Common myeloid progenitor, CD34-positive (primary cell): ENCODE data around the gene INTS11.
A peak's percentile ranks its signal among the peaks of the same experiment; 100 is the strongest.

Experiments used
- CTCF ChIA-PET: fragments of 350-600 bp; sonication (Branson Sonifier 250); formaldehyde crosslinking; loops from one replicate; lab custom pipeline; 2021; ENCODE audit warnings: antibody characterized with exemption; lab: Charles Lee
- POLR2A ChIA-PET: fragments of 350-600 bp; sonication (Branson Sonifier 250); formaldehyde crosslinking; loops from one replicate; lab custom pipeline; 2021; ENCODE audit warnings: antibody characterized with exemption; lab: Charles Lee
- DNase-seq, 3 donors: peaks; one replicate each; pipeline versions ENCODE4 v3.0.0 to v3.0.0-alpha.2; 2013
- H3K27ac ChIP-seq, 2 experiments: 1 replicate in 1 of 2; 2 replicates in 1 of 2; pipeline ENCODE4 v1.7.0; 2013; ENCODE audit warnings: inconsistent platforms in 2 of 2, low read length in 2 of 2, mild to moderate bottlenecking in 2 of 2, low read depth in 1 of 2, moderate library complexity in 1 of 2; ENCODE audit not compliant: severe bottlenecking in 2 of 2, insufficient read depth in 1 of 2, poor library complexity in 1 of 2
- H3K27me3 ChIP-seq, 5 experiments: replicated peaks in 2 of 5; 1 replicate in 3 of 5; 2 replicates in 2 of 5; pipeline versions ENCODE4 v1.6.1 to v1.7.0; 2013; ENCODE audit warnings: low read length in 4 of 5, mild to moderate bottlenecking in 2 of 5, moderate library complexity in 2 of 5, inconsistent platforms in 1 of 5; ENCODE audit not compliant: insufficient read depth in 5 of 5, control insufficient read depth in 4 of 5
- H3K36me3 ChIP-seq, 4 experiments: 1 replicate in 2 of 4; 2 replicates in 2 of 4; pipeline versions ENCODE4 v1.6.1 to v1.7.0; 2013; ENCODE audit warnings: low read length in 3 of 4, control low read depth in 1 of 4, mild to moderate bottlenecking in 1 of 4; ENCODE audit not compliant: control insufficient read depth in 4 of 4, insufficient read depth in 4 of 4
- H3K4me1 ChIP-seq, 4 experiments: 1 replicate in 3 of 4; 2 replicates in 1 of 4; pipeline versions ENCODE4 v1.6.1 to v1.7.1; 2013; ENCODE audit warnings: low read length in 3 of 4, mild to moderate bottlenecking in 3 of 4, control low read depth in 1 of 4, inconsistent platforms in 1 of 4, moderate library complexity in 1 of 4; ENCODE audit not compliant: control insufficient read depth in 4 of 4, insufficient read depth in 4 of 4; ENCODE audit errors: control extremely low read depth in 1 of 4
- H3K4me3 ChIP-seq, 7 experiments: 1 replicate in 4 of 7; 2 replicates in 3 of 7; pipeline versions ENCODE4 v1.5.1 to v1.7.0; 2013; ENCODE audit warnings: mild to moderate bottlenecking in 7 of 7, low read length in 6 of 7, moderate library complexity in 6 of 7, inconsistent platforms in 2 of 7, low read depth in 2 of 7, control low read depth in 1 of 7; ENCODE audit not compliant: insufficient read depth in 4 of 7, control insufficient read depth in 1 of 7; ENCODE audit errors: extremely low read depth in 1 of 7
- H3K9me3 ChIP-seq, 5 experiments: 1 replicate in 4 of 5; 2 replicates in 1 of 5; pipeline versions ENCODE4 v1.6.1 to v1.7.1; 2013; ENCODE audit warnings: low read length in 4 of 5, mild to moderate bottlenecking in 2 of 5, inconsistent platforms in 1 of 5, low read depth in 1 of 5, moderate library complexity in 1 of 5; ENCODE audit not compliant: control insufficient read depth in 4 of 5, insufficient read depth in 2 of 5; ENCODE audit errors: control extremely low read depth in 1 of 5
- WGBS: methylation state at CpG from one replicate; pipeline ENCODE4 v1.1.5; 2013; ENCODE audit not compliant: insufficient coverage; 5-methylcytosine and 5-hydroxymethylcytosine counted together

INTS11 gene

GRCh38 chr1:1282998-1283397, 41.5 kb downstream of the INTS11 start:
- H3K4me3 ChIP-seq: no peak overlapping the region
- H3K27me3 ChIP-seq: no peaks in the 10 kb centered on the region
- no peaks in the 10 kb centered on the region for H3K4me1 ChIP-seq
- POLR2A ChIA-PET: no interaction called here
- H3K36me3 ChIP-seq: no peaks in the 10 kb centered on the region
- no peak overlapping the region for H3K27ac ChIP-seq
- no peaks in the 10 kb centered on the region for H3K9me3 ChIP-seq
- WGBS: 92% methylated on average over 10 of the region's 14 CpGs
- peak in 2 of 3 donors; percentile 41 to 48 for DNase-seq
- CTCF ChIA-PET: interaction anchor here (1.4 kb wide), 1 partner anchor 9 kb away, joined by 3 read pairs; no protein-coding TSS in a partner anchor

- peak in 1 of 3 donors; percentile 47 for DNase-seq
Observed at GRCh38 chr1:1281533-1282321, 42.7 kb downstream of the INTS11 start.

GRCh38 chr1:1280782-1281481, 43.5 kb downstream of the INTS11 start:
- no peaks in the 10 kb centered on the region for H3K27me3 ChIP-seq
- no peaks in the 10 kb centered on the region for H3K9me3 ChIP-seq
- 98% methylated on average over 17 of the region's 21 CpGs for WGBS
- no peak overlapping the region for H3K4me3 ChIP-seq
- POLR2A ChIA-PET: no interaction called here
- H3K36me3 ChIP-seq: no peaks in the 10 kb centered on the region
- H3K4me1 ChIP-seq: no peaks in the 10 kb centered on the region
- no peak for DNase-seq
- no peak overlapping the region for H3K27ac ChIP-seq
- CTCF ChIA-PET: interaction anchor here (1.0 kb wide), 1 partner anchor 31 kb away, joined by 4 read pairs; no protein-coding TSS in a partner anchor

More at GRCh38 chr1:1281533-1282321, 42.7 kb downstream of the INTS11 start:
- CTCF ChIA-PET: no interaction called here
- Histone ChIP-seq H3K27me3 (no peaks in the 10 kb centered on the region), H3K4me3 (no peak overlapping the region), H3K9me3 (no peaks in the 10 kb centered on the region), H3K4me1 (no peaks in the 10 kb centered on the region), H3K36me3 (no peaks in the 10 kb centered on the region), H3K27ac (no peak overlapping the region)
- 85% methylated on average over 19 of the region's 26 CpGs for WGBS
- POLR2A ChIA-PET: no interaction called here

GRCh38 chr1:1279028-1279427, 45.4 kb downstream of the INTS11 start:
- CTCF ChIA-PET: interaction anchor here (1.2 to 1.6 kb wide), 2 partner anchors 11 to 56 kb away, joined by 4 read pairs; no protein-coding TSS in a partner anchor
- H3K27me3 ChIP-seq: no peaks in the 10 kb centered on the region
- H3K36me3 ChIP-seq: no peaks in the 10 kb centered on the region
- no peak for DNase-seq
- POLR2A ChIA-PET: no interaction called here
- 96% methylated on average over 14 of the region's 17 CpGs for WGBS
- H3K4me3 ChIP-seq: no peak overlapping the region
- no peak overlapping the region for H3K27ac ChIP-seq
- H3K4me1 ChIP-seq: peaks cover 0 to 9% (median 9%) of the 10 kb centered on the region in 4 experiments
- H3K9me3 ChIP-seq: no peaks in the 10 kb centered on the region

- Histone ChIP-seq H3K27me3 (no peaks in the 10 kb centered on the region), H3K4me3 (no peak overlapping the region), H3K36me3 (no peaks in the 10 kb centered on the region), H3K9me3 (no peaks in the 10 kb centered on the region), H3K4me1 (peaks cover 0 to 10% (median 10%) of the 10 kb centered on the region in 4 experiments), H3K27ac (no peak overlapping the region)
- CTCF ChIA-PET: interaction anchor here (1.2 kb wide), 1 partner anchor 12 kb away, joined by 4 read pairs; no protein-coding TSS in a partner anchor
- POLR2A ChIA-PET: no interaction called here
- no peak for DNase-seq
- 100% methylated on average over 7 of the region's 13 CpGs for WGBS
Observed at GRCh38 chr1:1278620-1279019, 45.8 kb downstream of the INTS11 start.

GRCh38 chr1:1275836-1276235, 48.6 kb downstream of the INTS11 start:
- no peak overlapping the region for H3K4me3 ChIP-seq
- POLR2A ChIA-PET: no interaction called here
- no peaks in the 10 kb centered on the region for H3K27me3 ChIP-seq
- H3K36me3 ChIP-seq: peaks cover 0 to 6% (median 2%) of the 10 kb centered on the region in 4 experiments
- DNase-seq: no peak
- no peak overlapping the region for H3K27ac ChIP-seq
- WGBS: 95% methylated on average over 6 of the region's 9 CpGs
- CTCF ChIA-PET: interaction anchor here (0.6 kb wide), 1 partner anchor 11 kb away, joined by 3 read pairs; no protein-coding TSS in a partner anchor
- no peaks in the 10 kb centered on the region for H3K9me3 ChIP-seq
- peaks cover 4 to 31% (median 25%) of the 10 kb centered on the region in 4 experiments for H3K4me1 ChIP-seq
